HUDEP-2 (cell line): ENCODE measurements around the gene ARPC5L.
A peak's percentile ranks its signal among the peaks of the same experiment; 100 is the strongest.
"Not testable (repeated sequence)": the region's sequence is repeated elsewhere in the genome, so short reads cannot be mapped to it uniquely, and the experiment has no call there.

ENCODE experiments used
- DNase-seq, 76 experiments: peaks; one replicate each; lab custom pipeline; 2025; ENCODE audit not compliant: unreplicated experiment in 76 of 76; lab: John Stamatoyannopoulos, UW

Gene ARPC5L

GRCh38 chr9:124840300-124840833 is 21.6 kb upstream of the ARPC5L start:
- peak in 3 of 76 experiments; percentile 21 to 36 (median 25) for DNase-seq

GRCh38 chr9:124841075-124841821 is 20.7 kb upstream of the ARPC5L start:
- DNase-seq = no peak

GRCh38 chr9:124843456-124844034 is 18.4 kb upstream of the ARPC5L start:
- no peak for DNase-seq

- DNase-seq = no peak
Measured at GRCh38 chr9:124844291-124844690, 17.6 kb upstream of the ARPC5L start.

GRCh38 chr9:124846467-124846866 is 15.5 kb upstream of the ARPC5L start:
- not testable (repeated sequence) for DNase-seq

- DNase-seq = no peak
Measured at GRCh38 chr9:124846969-124847368, 15.0 kb upstream of the ARPC5L start.

- no peak for DNase-seq
Measured at GRCh38 chr9:124849801-124850200, 12.1 kb upstream of the ARPC5L start.

GRCh38 chr9:124852121-124852828 is 9.7 kb upstream of the ARPC5L start:
- no peak for DNase-seq

GRCh38 chr9:124852829-124853531 is 8.9 kb upstream of the ARPC5L start, which contains the start of gene WDR38:
Gene WDR38 (plus strand): TSS chr9:124853460. CDS start chr9:124853532, 72 bp downstream.
- peak in 61 of 76 experiments; percentile 10 to 81 (median 56) for DNase-seq

- DNase-seq = no peak
Measured at GRCh38 chr9:124853605-124854143, 8.3 kb upstream of the ARPC5L start.

GRCh38 chr9:124854161-124854560 is 7.8 kb upstream of the ARPC5L start:
- no peak for DNase-seq

- DNase-seq = no peak
Measured at GRCh38 chr9:124854822-124855221, 7.1 kb upstream of the ARPC5L start.

- DNase-seq = no peak
Measured at GRCh38 chr9:124855566-124855943, 6.4 kb upstream of the ARPC5L start.

GRCh38 chr9:124855944-124856765 is 5.8 kb upstream of the ARPC5L start:
- DNase-seq = peak in 32 of 76 experiments; percentile 5 to 49 (median 29)

GRCh38 chr9:124857533-124858162 is 4.3 kb upstream of the ARPC5L start:
- no peak for DNase-seq

- DNase-seq = no peak
Measured at GRCh38 chr9:124858330-124859046, 3.4 kb upstream of the ARPC5L start.

GRCh38 chr9:124859803-124860581 is 1.9 kb upstream of the ARPC5L start:
- DNase-seq = no peak
